GM12892 (cell line): ENCODE measurements around the gene SLC10A2.

ENCODE experiments used
- POLR2A ChIP-seq: IDR thresholded peaks from 2 replicates; pipeline ENCODE4 v1.6.1; 2011; ENCODE audit warnings: low read depth, low read length, control low read depth
- POLR2AphosphoS5 ChIP-seq: IDR thresholded peaks from 2 replicates; pipeline ENCODE4 v1.6.1; 2011; ENCODE audit warnings: low read depth, low read length, control low read depth
- TAF1 ChIP-seq: IDR thresholded peaks from 2 replicates; pipeline ENCODE4 v1.6.1; 2011; ENCODE audit warnings: low read depth, mild to moderate bottlenecking, control low read depth, low read length, borderline replicate concordance

DNA sequence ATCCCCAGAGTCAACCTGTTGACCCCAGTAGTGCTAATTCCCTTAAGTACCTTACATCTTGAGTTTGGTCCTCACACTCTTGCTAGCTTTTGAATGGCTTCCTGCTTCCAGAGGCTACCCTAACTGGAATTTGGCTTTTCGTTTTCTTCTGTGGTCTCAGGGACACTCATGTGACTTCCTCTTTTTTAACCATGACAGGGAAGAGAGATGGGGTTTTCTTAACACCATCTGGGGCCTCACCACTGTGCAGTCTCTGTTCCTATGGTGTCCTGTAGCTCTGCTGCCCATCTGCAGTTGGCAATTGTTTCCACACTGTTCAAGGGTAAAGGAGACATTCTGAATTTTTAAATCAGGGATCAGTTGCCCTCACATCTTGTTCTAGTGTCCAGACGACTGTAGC lies 66.7 kb downstream of the SLC10A2 start:
- no peak for TF ChIP-seq POLR2A
- TF ChIP-seq POLR2AphosphoS5, result no peak
- no peak for TF ChIP-seq TAF1
